ENCODE measurements around the gene ADAMTSL1. TPM values are rescaled to one million over a fixed set of nuclear protein-coding genes. Genes with fewer than 3 reads are reported as not detected.

ADAMTSL1 gene
- total RNA-seq, 2 donors from 2014 or later: 3.4 to 3.8 TPM

- H3K27me3 ChIP-seq: no peaks in the 10 kb centered on the region
- H3K4me3 ChIP-seq: no peak overlapping the region
- no peak overlapping the region for H3K27ac ChIP-seq
- DNase-seq (ENCODE audit: low spot score): no peak
- no peaks in the 10 kb centered on the region for H3K9me3 ChIP-seq
- H3K36me3 ChIP-seq: no peaks in the 10 kb centered on the region
- TF ChIP-seq CTCF (IDR thresholded peaks at IDR 0.05): no peak
- H3K4me1 ChIP-seq: no peaks in the 10 kb centered on the region
Measured at GRCh38 chr9:18516965-18517364, 43.0 kb downstream of the ADAMTSL1 start.

GRCh38 chr9:18520416-18521047 is 46.6 kb downstream of the ADAMTSL1 start:
- no peak for DNase-seq (ENCODE audit: low spot score)
- H3K4me1 ChIP-seq: no peaks in the 10 kb centered on the region
- H3K9me3 ChIP-seq: no peaks in the 10 kb centered on the region
- H3K27ac ChIP-seq: no peak overlapping the region
- H3K4me3 ChIP-seq: no peak overlapping the region
- no peaks in the 10 kb centered on the region for H3K27me3 ChIP-seq
- H3K36me3 ChIP-seq: no peaks in the 10 kb centered on the region
- no peak for TF ChIP-seq CTCF (IDR thresholded peaks at IDR 0.05)

- Histone ChIP-seq H3K27ac (no peak overlapping the region), H3K4me1 (no peaks in the 10 kb centered on the region), H3K36me3 (no peaks in the 10 kb centered on the region), H3K4me3 (no peak overlapping the region), H3K27me3 (no peaks in the 10 kb centered on the region), H3K9me3 (peaks cover 0 to 8% of the 10 kb centered on the region in 2 donors)
- DNase-seq (ENCODE audit: low spot score): no peak
- no peak for TF ChIP-seq CTCF (IDR thresholded peaks at IDR 0.05)
Measured at GRCh38 chr9:18526685-18527084, 52.7 kb downstream of the ADAMTSL1 start.

- Histone ChIP-seq H3K4me1 (no peaks in the 10 kb centered on the region), H3K9me3 (peaks cover 0 to 28% of the 10 kb centered on the region in 2 donors), H3K36me3 (no peaks in the 10 kb centered on the region), H3K27me3 (no peaks in the 10 kb centered on the region), H3K27ac (no peak overlapping the region), H3K4me3 (no peak overlapping the region)
- no peak for DNase-seq (ENCODE audit: low spot score)
- TF ChIP-seq CTCF (IDR thresholded peaks at IDR 0.05): no peak
Measured at GRCh38 chr9:18531136-18532065, 57.4 kb downstream of the ADAMTSL1 start.

DNA sequence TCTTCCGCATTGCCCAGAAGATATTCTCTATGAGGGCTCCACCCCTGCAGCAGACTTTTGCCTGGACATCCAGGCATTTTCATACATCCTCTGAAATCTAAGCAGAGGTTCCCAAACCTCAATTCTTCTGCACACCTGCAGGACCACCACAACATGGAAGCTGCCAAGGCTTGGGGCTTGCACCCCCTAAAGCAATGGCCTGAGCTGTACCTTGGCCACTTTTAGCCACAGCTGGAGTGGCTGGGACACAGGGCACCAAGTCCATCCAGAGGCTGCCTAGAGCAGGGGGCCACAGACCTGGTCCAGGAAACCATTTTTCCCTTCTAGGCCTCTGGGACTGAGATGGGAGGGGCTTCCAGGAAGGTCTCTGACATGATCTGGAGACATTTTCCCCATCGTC is 60.7 kb downstream of the ADAMTSL1 start:
- no peak overlapping the region for H3K27ac ChIP-seq
- H3K9me3 ChIP-seq: peaks cover 0 to 29% of the 10 kb centered on the region in 2 donors
- H3K27me3 ChIP-seq: no peaks in the 10 kb centered on the region
- no peaks in the 10 kb centered on the region for H3K36me3 ChIP-seq
- H3K4me3 ChIP-seq: no peak overlapping the region
- H3K4me1 ChIP-seq: no peaks in the 10 kb centered on the region
- DNase-seq (ENCODE audit: low spot score): no peak
- TF ChIP-seq CTCF (IDR thresholded peaks at IDR 0.05): no peak

Data from right atrium auricular region (tissue), 2 donors.